GM12865 (cell line): ENCODE data around the gene PIP5K1C.
A peak's percentile ranks its signal among the peaks of the same experiment; 100 is the strongest.

Experiments
- DNase-seq: peaks from one replicate; pipeline ENCODE4 v3.0.0; 2010; ENCODE audit warnings: low read depth
- H3K4me3 ChIP-seq: 2 replicates; pipeline ENCODE4 v1.5.1; 2011; ENCODE audit warnings: mild to moderate bottlenecking, low read depth, low read length, control low read depth
- TF ChIP-seq, protein P1 (sequence below): IDR thresholded peaks from 2 replicates; pipeline ENCODE4 v1.5.1; 2011; ENCODE audit warnings: low read length, control low read depth, low read depth, inconsistent platforms; ENCODE audit not compliant: insufficient read depth; ENCODE audit errors: missing control alignments

Gene PIP5K1C

DNA sequence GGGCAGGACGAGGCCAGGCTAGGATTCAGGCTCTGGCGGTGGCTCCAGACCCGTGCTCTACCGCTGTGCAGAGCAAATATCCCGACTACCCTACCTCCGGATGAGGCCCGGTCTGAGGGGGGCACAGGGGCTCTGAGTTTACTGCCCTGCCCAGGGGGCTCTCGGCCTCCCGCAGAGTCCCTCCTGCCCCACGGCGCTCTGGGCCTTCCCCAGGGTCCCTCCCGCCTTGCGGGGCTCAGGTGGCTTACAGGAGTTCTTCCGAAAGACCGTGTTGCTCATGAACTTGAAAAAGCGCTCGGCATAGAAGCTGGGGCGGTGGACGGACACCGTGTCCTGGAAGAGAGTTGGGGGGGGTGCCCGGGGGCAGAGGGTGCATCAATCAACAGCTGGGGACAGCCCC lies 54.5 kb downstream of the PIP5K1C start:
- DNase-seq: no peak
- no peak overlapping the region for H3K4me3 ChIP-seq
- TF ChIP-seq, protein P1, sequence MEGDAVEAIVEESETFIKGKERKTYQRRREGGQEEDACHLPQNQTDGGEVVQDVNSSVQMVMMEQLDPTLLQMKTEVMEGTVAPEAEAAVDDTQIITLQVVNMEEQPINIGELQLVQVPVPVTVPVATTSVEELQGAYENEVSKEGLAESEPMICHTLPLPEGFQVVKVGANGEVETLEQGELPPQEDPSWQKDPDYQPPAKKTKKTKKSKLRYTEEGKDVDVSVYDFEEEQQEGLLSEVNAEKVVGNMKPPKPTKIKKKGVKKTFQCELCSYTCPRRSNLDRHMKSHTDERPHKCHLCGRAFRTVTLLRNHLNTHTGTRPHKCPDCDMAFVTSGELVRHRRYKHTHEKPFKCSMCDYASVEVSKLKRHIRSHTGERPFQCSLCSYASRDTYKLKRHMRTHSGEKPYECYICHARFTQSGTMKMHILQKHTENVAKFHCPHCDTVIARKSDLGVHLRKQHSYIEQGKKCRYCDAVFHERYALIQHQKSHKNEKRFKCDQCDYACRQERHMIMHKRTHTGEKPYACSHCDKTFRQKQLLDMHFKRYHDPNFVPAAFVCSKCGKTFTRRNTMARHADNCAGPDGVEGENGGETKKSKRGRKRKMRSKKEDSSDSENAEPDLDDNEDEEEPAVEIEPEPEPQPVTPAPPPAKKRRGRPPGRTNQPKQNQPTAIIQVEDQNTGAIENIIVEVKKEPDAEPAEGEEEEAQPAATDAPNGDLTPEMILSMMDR: no peak

DNA sequence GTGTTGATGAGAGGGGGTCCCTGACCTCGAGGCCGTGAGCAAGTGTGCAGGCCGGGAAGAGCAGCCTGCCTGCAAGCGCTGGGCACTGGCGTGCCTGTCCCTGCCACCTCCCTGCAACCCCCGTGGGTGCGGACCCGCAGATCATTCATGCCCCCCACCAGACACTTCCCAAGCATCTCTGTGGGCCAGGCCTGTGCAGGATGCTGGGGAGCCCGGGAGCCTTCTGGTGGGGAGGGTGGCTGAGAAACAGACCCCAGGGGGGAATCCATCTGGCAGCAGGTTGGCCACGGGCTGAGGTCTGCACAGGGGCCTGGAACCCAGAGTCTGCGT lies 55.2 kb downstream of the PIP5K1C start:
- TF ChIP-seq, protein P1: no peak
- no peak overlapping the region for H3K4me3 ChIP-seq
- DNase-seq: no peak

DNA sequence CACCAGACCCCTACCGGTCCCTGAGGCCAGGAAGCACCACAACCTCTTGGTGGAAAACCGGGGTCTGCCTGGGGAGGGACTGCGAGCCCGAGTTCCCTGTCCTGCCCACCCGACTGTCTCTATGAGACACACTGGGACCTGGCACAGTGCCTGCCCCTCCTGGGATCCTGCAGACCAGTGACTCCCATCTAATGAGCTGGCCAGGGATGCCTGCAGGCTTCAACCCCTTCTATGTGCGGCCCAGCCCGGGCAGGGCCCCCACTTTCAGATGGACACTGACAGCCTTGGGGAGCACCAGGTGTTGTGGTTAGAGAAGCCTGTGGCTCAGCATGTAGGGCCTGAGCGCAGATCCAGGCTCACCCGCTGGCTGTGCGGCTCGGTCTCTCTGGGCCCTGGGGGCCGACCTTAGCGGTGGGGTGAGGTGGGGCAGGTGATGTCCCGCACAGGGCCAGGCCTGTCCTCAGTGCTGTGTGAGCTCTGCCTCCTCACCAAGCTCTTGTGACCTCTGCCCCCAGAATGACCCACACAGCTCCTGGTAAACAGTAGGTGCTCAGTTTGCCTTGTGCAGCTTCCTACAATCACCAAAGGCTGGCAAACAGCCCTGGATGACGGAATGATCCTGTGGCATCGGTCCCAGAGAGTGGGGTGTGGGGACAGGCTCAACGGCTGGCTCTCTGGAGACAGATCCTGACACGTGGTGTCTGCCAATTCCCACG lies 55.8 kb downstream of the PIP5K1C start:
- no peak for DNase-seq
- H3K4me3 ChIP-seq: no peak overlapping the region
- TF ChIP-seq, protein P1: no peak

DNA sequence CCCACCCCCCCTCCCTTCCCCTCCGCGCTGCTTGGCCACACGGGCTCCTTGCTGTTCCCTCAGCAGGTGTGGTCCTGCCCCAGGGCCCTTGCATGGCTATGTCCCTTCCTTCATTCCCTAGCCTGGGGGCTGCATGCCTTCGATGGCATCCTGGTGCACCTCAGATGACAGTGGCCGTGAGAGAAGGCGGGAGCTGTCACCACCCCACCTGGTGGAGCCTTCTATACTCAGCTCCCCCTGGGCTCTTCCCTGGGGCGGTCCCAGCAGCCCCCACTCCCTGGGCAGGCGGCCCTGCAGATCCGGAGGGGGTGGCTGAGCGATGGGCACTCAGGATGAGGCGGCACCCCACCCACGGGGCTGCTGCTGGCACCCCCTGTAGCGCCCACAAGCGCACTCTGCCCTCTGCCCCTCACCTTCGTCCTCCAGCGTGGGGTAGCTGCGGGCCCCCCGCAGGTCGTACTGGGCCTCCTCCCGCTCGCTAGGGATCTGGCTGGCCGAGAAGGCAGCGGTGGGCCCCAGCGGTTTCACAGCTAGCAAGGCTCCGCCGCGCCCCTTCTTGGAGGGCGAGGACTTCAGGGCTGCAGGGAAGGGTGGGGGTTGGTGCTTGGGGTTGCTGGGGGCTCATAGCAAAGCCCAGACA lies 56.5 kb downstream of the PIP5K1C start:
- H3K4me3 ChIP-seq: no peak overlapping the region
- DNase-seq: no peak
- TF ChIP-seq, protein P1: no peak

DNA sequence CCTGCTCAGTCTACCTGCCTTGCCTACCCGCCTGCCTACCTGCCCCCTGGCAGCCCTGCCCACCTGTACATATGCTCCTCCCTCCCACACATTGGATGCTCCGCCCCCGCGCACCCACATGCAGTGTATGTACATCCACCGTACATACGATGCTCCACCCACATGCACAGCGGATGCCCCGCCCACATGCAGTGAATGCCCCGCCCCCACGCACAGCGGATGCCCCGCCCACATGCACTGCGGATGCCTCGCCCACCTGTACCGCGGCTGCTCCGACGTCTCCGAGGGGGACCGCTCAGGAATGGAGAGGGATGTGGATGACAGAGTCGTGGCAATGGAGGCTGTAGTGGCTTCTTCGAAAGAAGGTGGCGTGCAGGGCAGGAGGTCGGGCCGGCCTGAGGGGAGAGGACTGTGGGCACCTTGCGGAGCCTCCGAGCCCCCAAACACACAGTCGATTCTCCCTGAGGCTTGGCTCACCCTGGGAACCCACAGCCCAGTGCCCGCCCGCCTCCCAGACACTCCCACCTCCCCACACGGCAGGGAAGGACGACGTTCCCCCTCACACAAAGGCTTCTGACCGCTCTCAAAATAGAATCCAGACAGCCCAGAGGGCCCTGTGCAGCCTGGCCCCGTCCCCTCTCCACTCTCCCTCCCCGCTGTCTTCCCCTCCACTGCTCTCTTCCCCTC lies 57.1 kb downstream of the PIP5K1C start:
- DNase-seq: peak; percentile 36
- H3K4me3 ChIP-seq: no peak overlapping the region
- TF ChIP-seq, protein P1: no peak

DNA sequence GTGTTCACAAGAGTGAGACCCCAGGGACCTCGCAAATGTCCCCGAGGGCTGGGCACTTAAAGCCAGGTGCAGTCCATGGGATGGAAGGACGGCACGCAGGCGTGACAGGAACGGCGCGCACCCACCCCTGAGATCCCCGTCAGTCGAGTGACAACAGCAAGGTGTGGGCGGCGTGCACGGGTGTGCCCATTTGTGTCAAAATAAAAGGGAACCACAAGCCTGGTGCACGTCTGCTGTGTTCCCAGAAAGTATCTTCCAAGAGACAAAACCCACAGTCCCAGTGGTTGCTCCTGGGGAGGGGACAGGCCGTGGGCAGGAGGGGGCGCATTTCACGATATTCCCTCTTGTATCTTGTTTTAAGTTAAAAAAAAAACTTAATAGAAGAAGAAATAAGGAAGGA lies 58.0 kb downstream of the PIP5K1C start:
- TF ChIP-seq, protein P1: no peak
- DNase-seq: no peak
- no peak overlapping the region for H3K4me3 ChIP-seq
